ENCODE data around the gene AMOTL2.

The AMOTL2 gene

GRCh38 chr3:134336587-134336986 is 37.7 kb downstream of the AMOTL2 start:
- DNase-seq: peak; percentile 43
- peaks cover 26% of the 10 kb centered on the region for H3K4me1 ChIP-seq (ENCODE audit: control insufficient read depth, low read depth, low read length)
- WGBS (ENCODE audit: extremely low coverage, insufficient coverage, low lambda C conversion rate): no CpG with 5 or more reads among the region's 6 CpGs

DNA sequence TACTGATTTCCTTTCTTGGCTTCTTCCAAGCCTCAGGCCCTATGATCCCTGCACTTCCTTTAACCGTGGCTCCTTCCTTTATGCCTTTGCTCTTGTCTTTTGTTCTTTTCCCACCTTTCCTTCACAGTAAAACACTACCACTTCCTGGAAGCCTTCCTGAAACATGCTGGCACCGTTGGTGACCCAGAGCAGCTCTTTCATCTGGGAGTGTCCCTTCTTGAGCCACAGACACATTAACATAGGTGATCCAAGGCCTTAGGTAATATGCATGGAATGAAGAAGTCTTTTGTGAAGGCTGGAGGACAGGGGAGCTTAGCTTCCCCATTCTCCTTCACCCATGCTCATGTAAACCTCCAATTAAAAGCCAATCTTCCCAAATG is 39.4 kb downstream of the AMOTL2 start:
- peak; percentile 80 for DNase-seq
- H3K27ac ChIP-seq (ENCODE audit: low read depth, low read length): peak overlapping the region; percentile 77
- H3K79me2 ChIP-seq (ENCODE audit: control insufficient read depth, insufficient read depth, low read length): no peaks in the 10 kb centered on the region

More at GRCh38 chr3:134336587-134336986, 37.7 kb downstream of the AMOTL2 start:
- no peak overlapping the region for H3K9ac ChIP-seq (ENCODE audit: low read length)
- H2BK15ac ChIP-seq (replicated peaks; ENCODE audit: low read depth): no peak overlapping the region
- no peak overlapping the region for H2AK5ac ChIP-seq (ENCODE audit: low read length)
- no peaks in the 10 kb centered on the region for H3K27me3 ChIP-seq (ENCODE audit: insufficient read depth, low read length, poor library complexity)
- no peak overlapping the region for H2BK120ac ChIP-seq (ENCODE audit: low read depth, low read length)
- peak overlapping the region; percentile 8 for H3K18ac ChIP-seq (ENCODE audit: low read length)
- H3K4me2 ChIP-seq (ENCODE audit: low read length): no peak overlapping the region
- no peak overlapping the region for H3K23ac ChIP-seq (ENCODE audit: low read length)
- no peaks in the 10 kb centered on the region for H3K79me2 ChIP-seq (ENCODE audit: control insufficient read depth, insufficient read depth, low read length)
- no peaks in the 10 kb centered on the region for H3K36me3 ChIP-seq (ENCODE audit: control insufficient read depth, insufficient read depth, low read length)
- H3K4me3 ChIP-seq (ENCODE audit: low read length): no peak overlapping the region
- H4K8ac ChIP-seq (ENCODE audit: low read depth, low read length): no peak overlapping the region
- H4K5ac ChIP-seq (ENCODE audit: low read length): no peak overlapping the region
- H3K56ac ChIP-seq (ENCODE audit: low read length): no peak overlapping the region
- no peaks in the 10 kb centered on the region for H3K79me1 ChIP-seq (ENCODE audit: low read length)
- no peak overlapping the region for H2BK5ac ChIP-seq (ENCODE audit: low read length)
- no peak overlapping the region for H3K4ac ChIP-seq (ENCODE audit: low read depth, low read length)
- H3K27ac ChIP-seq (ENCODE audit: low read depth, low read length): no peak overlapping the region

GRCh38 chr3:134334231-134334900 is 39.9 kb downstream of the AMOTL2 start:
- H3K23ac ChIP-seq (ENCODE audit: low read length): peak overlapping the region; percentile 90
- H3K36me3 ChIP-seq (ENCODE audit: control insufficient read depth, insufficient read depth, low read length): no peaks in the 10 kb centered on the region
- H3K18ac ChIP-seq (ENCODE audit: low read length): peak overlapping the region; percentile 69
- WGBS (ENCODE audit: extremely low coverage, insufficient coverage, low lambda C conversion rate): no CpG with 5 or more reads among the region's 3 CpGs
- no peak overlapping the region for H4K8ac ChIP-seq (ENCODE audit: low read depth, low read length)
- H3K4ac ChIP-seq (ENCODE audit: low read depth, low read length): peak overlapping the region; percentile 77
- no peak overlapping the region for H2BK15ac ChIP-seq (replicated peaks; ENCODE audit: low read depth)
- no peaks in the 10 kb centered on the region for H3K79me2 ChIP-seq (ENCODE audit: control insufficient read depth, insufficient read depth, low read length)
- H4K5ac ChIP-seq (ENCODE audit: low read length): no peak overlapping the region
- no peak overlapping the region for H3K4me3 ChIP-seq (ENCODE audit: low read length)
- peak overlapping the region; percentile 2 for H2AK5ac ChIP-seq (ENCODE audit: low read length)
- DNase-seq: peak; percentile 62
- peak overlapping the region; percentile 84 for H2BK5ac ChIP-seq (ENCODE audit: low read length)
- H3K56ac ChIP-seq (ENCODE audit: low read length): peak overlapping the region; percentile 82
- H3K4me1 ChIP-seq (ENCODE audit: control insufficient read depth, low read depth, low read length): peaks cover 29% of the 10 kb centered on the region
- H3K27ac ChIP-seq (ENCODE audit: low read depth, low read length): peak overlapping the region; percentile 77
- peak overlapping the region; percentile 82 for H2BK120ac ChIP-seq (ENCODE audit: low read depth, low read length)
- H3K9ac ChIP-seq (ENCODE audit: low read length): peak overlapping the region; percentile 5
- no peaks in the 10 kb centered on the region for H3K27me3 ChIP-seq (ENCODE audit: insufficient read depth, low read length, poor library complexity)
- no peaks in the 10 kb centered on the region for H3K79me1 ChIP-seq (ENCODE audit: low read length)
- H3K4me2 ChIP-seq (ENCODE audit: low read length): no peak overlapping the region

More for the DNA sequence above, 39.4 kb downstream of the AMOTL2 start:
- Histone ChIP-seq H3K18ac (ENCODE audit: low read length) (peak overlapping the region; percentile 73), H3K4me1 (ENCODE audit: control insufficient read depth, low read depth, low read length) (peaks cover 29% of the 10 kb centered on the region), H2BK120ac (ENCODE audit: low read depth, low read length) (no peak overlapping the region), H4K8ac (ENCODE audit: low read depth, low read length) (no peak overlapping the region), H2BK5ac (ENCODE audit: low read length) (peak overlapping the region; percentile 84), H3K23ac (ENCODE audit: low read length) (no peak overlapping the region), H3K4me2 (ENCODE audit: low read length) (no peak overlapping the region), H3K4ac (ENCODE audit: low read depth, low read length) (peak overlapping the region; percentile 77), H3K56ac (ENCODE audit: low read length) (peak overlapping the region; percentile 82), H3K79me1 (ENCODE audit: low read length) (no peaks in the 10 kb centered on the region), H3K9ac (ENCODE audit: low read length) (peak overlapping the region; percentile 4), H3K4me3 (ENCODE audit: low read length) (no peak overlapping the region), H3K27me3 (ENCODE audit: insufficient read depth, low read length, poor library complexity) (no peaks in the 10 kb centered on the region), H2AK5ac (ENCODE audit: low read length) (peak overlapping the region; percentile 2), H2BK15ac (replicated peaks; ENCODE audit: low read depth) (no peak overlapping the region), H3K36me3 (ENCODE audit: control insufficient read depth, insufficient read depth, low read length) (no peaks in the 10 kb centered on the region), H4K5ac (ENCODE audit: low read length) (no peak overlapping the region)
- no CpG with 5 or more reads among the region's 2 CpGs for WGBS (ENCODE audit: extremely low coverage, insufficient coverage, low lambda C conversion rate)

DNA sequence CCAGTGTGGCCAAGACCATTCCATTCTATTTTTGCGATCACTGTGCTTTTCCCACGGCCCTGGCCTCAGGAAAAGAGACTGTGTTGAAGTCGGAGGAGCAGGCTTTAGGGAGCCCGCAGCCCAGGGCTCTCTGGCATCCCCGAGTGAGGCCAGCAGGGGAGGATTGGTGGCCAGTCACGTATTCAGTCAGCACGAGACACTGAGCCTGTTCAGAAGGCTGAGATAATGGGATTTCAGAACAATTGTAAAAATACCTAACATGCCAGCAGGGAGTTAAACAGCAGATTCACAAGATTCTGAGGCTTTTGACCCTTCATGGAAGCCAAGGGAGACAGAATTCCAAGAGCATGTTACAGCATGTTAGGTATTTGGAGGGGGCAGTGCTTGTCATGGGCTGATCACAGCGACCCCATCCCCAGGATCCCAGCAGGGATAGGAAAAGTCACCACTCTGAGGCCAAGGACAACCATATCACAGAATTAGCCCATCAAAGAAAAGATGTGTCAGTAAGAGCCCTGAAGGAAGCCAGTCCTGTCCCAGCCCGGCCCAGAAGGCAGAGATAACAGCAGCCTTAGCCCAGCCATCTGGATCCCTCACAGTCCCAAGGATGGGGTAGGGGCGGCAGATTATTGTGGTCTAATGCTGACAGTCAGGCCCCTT is 40.6 kb downstream of the AMOTL2 start:
- H3K4me2 ChIP-seq (ENCODE audit: low read length): no peak overlapping the region
- H2BK5ac ChIP-seq (ENCODE audit: low read length): peak overlapping the region; percentile 77
- peak overlapping the region; percentile 69 for H3K18ac ChIP-seq (ENCODE audit: low read length)
- H3K4me3 ChIP-seq (ENCODE audit: low read length): no peak overlapping the region
- peaks cover 29% of the 10 kb centered on the region for H3K4me1 ChIP-seq (ENCODE audit: control insufficient read depth, low read depth, low read length)
- peak overlapping the region; percentile 77 for H3K27ac ChIP-seq (ENCODE audit: low read depth, low read length)
- no peaks in the 10 kb centered on the region for H3K79me1 ChIP-seq (ENCODE audit: low read length)
- DNase-seq: peak; percentile 99
- H2AK5ac ChIP-seq (ENCODE audit: low read length): no peak overlapping the region
- H3K23ac ChIP-seq (ENCODE audit: low read length): no peak overlapping the region
- peak overlapping the region; percentile 82 for H3K56ac ChIP-seq (ENCODE audit: low read length)
- no peak overlapping the region for H2BK15ac ChIP-seq (replicated peaks; ENCODE audit: low read depth)
- no peak overlapping the region for H4K8ac ChIP-seq (ENCODE audit: low read depth, low read length)
- no peak overlapping the region for H4K5ac ChIP-seq (ENCODE audit: low read length)
- no peaks in the 10 kb centered on the region for H3K79me2 ChIP-seq (ENCODE audit: control insufficient read depth, insufficient read depth, low read length)
- H3K9ac ChIP-seq (ENCODE audit: low read length): peak overlapping the region; percentile 5
- no peaks in the 10 kb centered on the region for H3K27me3 ChIP-seq (ENCODE audit: insufficient read depth, low read length, poor library complexity)
- H3K4ac ChIP-seq (ENCODE audit: low read depth, low read length): peak overlapping the region; percentile 77
- H2BK120ac ChIP-seq (ENCODE audit: low read depth, low read length): peak overlapping the region; percentile 82
- H3K36me3 ChIP-seq (ENCODE audit: control insufficient read depth, insufficient read depth, low read length): no peaks in the 10 kb centered on the region
- no CpG with 5 or more reads among the region's 10 CpGs for WGBS (ENCODE audit: extremely low coverage, insufficient coverage, low lambda C conversion rate)

DNA sequence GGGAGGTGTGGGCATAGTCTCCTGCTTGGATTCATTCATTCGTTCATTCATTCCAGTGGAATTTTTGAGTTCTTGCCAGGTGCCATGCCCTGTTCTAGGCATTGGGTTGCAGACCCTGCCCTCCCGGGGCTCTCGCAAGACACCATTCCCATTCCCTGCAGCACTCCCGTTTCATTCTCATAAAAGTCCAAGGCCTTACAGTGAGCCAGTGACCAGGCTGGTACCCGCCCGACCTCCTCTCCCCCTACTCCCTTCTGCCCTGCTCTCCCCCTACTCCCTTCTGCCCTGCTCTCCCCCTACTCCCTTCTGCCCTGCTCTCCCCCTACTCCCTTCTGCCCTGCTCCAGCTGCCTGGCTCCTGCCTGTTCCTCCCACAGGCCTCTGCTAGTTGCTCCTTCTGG is 41.9 kb downstream of the AMOTL2 start:
- Histone ChIP-seq H2AK5ac (ENCODE audit: low read length) (no peak overlapping the region), H3K23ac (ENCODE audit: low read length) (no peak overlapping the region), H3K9ac (ENCODE audit: low read length) (no peak overlapping the region), H3K4me3 (ENCODE audit: low read length) (no peak overlapping the region), H3K18ac (ENCODE audit: low read length) (peak overlapping the region; percentile 62), H4K5ac (ENCODE audit: low read length) (no peak overlapping the region), H2BK15ac (replicated peaks; ENCODE audit: low read depth) (no peak overlapping the region), H4K8ac (ENCODE audit: low read depth, low read length) (no peak overlapping the region), H3K4ac (ENCODE audit: low read depth, low read length) (peak overlapping the region; percentile 90), H3K79me2 (ENCODE audit: control insufficient read depth, insufficient read depth, low read length) (no peaks in the 10 kb centered on the region), H2BK120ac (ENCODE audit: low read depth, low read length) (peak overlapping the region; percentile 82), H3K79me1 (ENCODE audit: low read length) (no peaks in the 10 kb centered on the region), H3K56ac (ENCODE audit: low read length) (peak overlapping the region; percentile 37), H3K4me2 (ENCODE audit: low read length) (no peak overlapping the region), H3K36me3 (ENCODE audit: control insufficient read depth, insufficient read depth, low read length) (no peaks in the 10 kb centered on the region), H3K27me3 (ENCODE audit: insufficient read depth, low read length, poor library complexity) (no peaks in the 10 kb centered on the region), H3K4me1 (ENCODE audit: control insufficient read depth, low read depth, low read length) (peaks cover 32% of the 10 kb centered on the region), H3K27ac (ENCODE audit: low read depth, low read length) (peak overlapping the region; percentile 66), H2BK5ac (ENCODE audit: low read length) (peak overlapping the region; percentile 52)
- no CpG with 5 or more reads among the region's 6 CpGs for WGBS (ENCODE audit: extremely low coverage, insufficient coverage, low lambda C conversion rate)
- no peak for DNase-seq

All from mesendoderm (in vitro differentiated cells).